Measurements from ENCODE around the gene SCN3A. TPM values are rescaled to one million over a fixed set of nuclear protein-coding genes. Genes with fewer than 3 reads are reported as not detected.
A peak's percentile ranks its signal among the peaks of the same experiment; 100 is the strongest.

The SCN3A gene
- polyA plus RNA-seq, 1 donor from 2014 or later: 161 TPM

DNA sequence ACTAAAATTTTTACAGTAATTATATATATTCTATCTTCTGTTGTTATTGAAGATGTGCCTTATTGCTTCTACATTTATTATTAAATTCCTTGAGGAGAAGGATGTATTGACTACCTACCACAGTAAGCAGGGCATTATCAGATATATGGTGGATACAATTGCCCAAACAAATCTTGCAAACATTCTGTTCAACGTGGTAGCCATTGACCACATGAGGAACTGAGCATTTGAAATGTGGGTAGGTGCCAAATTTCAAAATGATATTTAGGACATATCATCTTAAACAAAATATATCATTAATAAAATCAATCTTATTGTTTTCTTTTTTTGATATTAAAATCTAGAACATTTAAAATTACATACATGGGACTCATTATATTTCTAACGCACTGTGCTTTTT is 11.1 kb downstream of the SCN3A start:
- Histone ChIP-seq H3K27ac (ENCODE audit: low read length) (no peak overlapping the region), H2AFZ (ENCODE audit: low read depth, low read length) (no peak overlapping the region), H3K9me2 (ENCODE audit: insufficient read depth, low read length) (no peaks in the 10 kb centered on the region), H3K4me2 (ENCODE audit: low read length) (no peak overlapping the region), H3K9ac (ENCODE audit: low read length) (no peak overlapping the region), H3K36me3 (ENCODE audit: insufficient read depth, low read length) (peaks cover 3% of the 10 kb centered on the region), H3K9me3 (ENCODE audit: low read length) (no peaks in the 10 kb centered on the region), H4K20me1 (ENCODE audit: insufficient read depth) (no peaks in the 10 kb centered on the region), H3K79me2 (replicated peaks; ENCODE audit: insufficient read depth, low read length) (peaks cover 27% of the 10 kb centered on the region), H3K4me3 (ENCODE audit: low read length) (no peak overlapping the region), H3K27me3 (ENCODE audit: insufficient read depth, low read depth, low read length) (no peaks in the 10 kb centered on the region), H3F3A (ENCODE audit: insufficient read depth, low read length, poor library complexity, severe bottlenecking) (peaks cover 2% of the 10 kb centered on the region)
- TF ChIP-seq RAD21 (conservative IDR thresholded peaks at IDR 0.05): no peak
- TF ChIP-seq TAF1 (IDR thresholded peaks at IDR 0.05; ENCODE audit: low read depth): no peak
- TF ChIP-seq MXI1 (conservative IDR thresholded peaks at IDR 0.05; ENCODE audit: poor library complexity, severe bottlenecking): no peak
- TF ChIP-seq SMC3 (conservative IDR thresholded peaks at IDR 0.05; ENCODE audit: poor library complexity): no peak
- no peak for TF ChIP-seq EP300 (conservative IDR thresholded peaks at IDR 0.05; ENCODE audit: poor library complexity, severe bottlenecking)
- TF ChIP-seq EZH2 (IDR thresholded peaks at IDR 0.05; ENCODE audit: borderline replicate concordance, insufficient read depth, low read length, poor library complexity, severe bottlenecking): no peak
- TF ChIP-seq, protein P1, sequence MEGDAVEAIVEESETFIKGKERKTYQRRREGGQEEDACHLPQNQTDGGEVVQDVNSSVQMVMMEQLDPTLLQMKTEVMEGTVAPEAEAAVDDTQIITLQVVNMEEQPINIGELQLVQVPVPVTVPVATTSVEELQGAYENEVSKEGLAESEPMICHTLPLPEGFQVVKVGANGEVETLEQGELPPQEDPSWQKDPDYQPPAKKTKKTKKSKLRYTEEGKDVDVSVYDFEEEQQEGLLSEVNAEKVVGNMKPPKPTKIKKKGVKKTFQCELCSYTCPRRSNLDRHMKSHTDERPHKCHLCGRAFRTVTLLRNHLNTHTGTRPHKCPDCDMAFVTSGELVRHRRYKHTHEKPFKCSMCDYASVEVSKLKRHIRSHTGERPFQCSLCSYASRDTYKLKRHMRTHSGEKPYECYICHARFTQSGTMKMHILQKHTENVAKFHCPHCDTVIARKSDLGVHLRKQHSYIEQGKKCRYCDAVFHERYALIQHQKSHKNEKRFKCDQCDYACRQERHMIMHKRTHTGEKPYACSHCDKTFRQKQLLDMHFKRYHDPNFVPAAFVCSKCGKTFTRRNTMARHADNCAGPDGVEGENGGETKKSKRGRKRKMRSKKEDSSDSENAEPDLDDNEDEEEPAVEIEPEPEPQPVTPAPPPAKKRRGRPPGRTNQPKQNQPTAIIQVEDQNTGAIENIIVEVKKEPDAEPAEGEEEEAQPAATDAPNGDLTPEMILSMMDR (IDR thresholded peaks at IDR 0.05; ENCODE audit: poor library complexity, severe bottlenecking): no peak
- TF ChIP-seq, protein P2, sequence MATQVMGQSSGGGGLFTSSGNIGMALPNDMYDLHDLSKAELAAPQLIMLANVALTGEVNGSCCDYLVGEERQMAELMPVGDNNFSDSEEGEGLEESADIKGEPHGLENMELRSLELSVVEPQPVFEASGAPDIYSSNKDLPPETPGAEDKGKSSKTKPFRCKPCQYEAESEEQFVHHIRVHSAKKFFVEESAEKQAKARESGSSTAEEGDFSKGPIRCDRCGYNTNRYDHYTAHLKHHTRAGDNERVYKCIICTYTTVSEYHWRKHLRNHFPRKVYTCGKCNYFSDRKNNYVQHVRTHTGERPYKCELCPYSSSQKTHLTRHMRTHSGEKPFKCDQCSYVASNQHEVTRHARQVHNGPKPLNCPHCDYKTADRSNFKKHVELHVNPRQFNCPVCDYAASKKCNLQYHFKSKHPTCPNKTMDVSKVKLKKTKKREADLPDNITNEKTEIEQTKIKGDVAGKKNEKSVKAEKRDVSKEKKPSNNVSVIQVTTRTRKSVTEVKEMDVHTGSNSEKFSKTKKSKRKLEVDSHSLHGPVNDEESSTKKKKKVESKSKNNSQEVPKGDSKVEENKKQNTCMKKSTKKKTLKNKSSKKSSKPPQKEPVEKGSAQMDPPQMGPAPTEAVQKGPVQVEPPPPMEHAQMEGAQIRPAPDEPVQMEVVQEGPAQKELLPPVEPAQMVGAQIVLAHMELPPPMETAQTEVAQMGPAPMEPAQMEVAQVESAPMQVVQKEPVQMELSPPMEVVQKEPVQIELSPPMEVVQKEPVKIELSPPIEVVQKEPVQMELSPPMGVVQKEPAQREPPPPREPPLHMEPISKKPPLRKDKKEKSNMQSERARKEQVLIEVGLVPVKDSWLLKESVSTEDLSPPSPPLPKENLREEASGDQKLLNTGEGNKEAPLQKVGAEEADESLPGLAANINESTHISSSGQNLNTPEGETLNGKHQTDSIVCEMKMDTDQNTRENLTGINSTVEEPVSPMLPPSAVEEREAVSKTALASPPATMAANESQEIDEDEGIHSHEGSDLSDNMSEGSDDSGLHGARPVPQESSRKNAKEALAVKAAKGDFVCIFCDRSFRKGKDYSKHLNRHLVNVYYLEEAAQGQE (IDR thresholded peaks at IDR 0.05; ENCODE audit: borderline replicate concordance): no peak
- no peak for TF ChIP-seq POLR2AphosphoS5 (IDR thresholded peaks at IDR 0.05)

- H4K20me1 ChIP-seq (ENCODE audit: insufficient read depth): no peaks in the 10 kb centered on the region
- no peak for TF ChIP-seq SMC3 (conservative IDR thresholded peaks at IDR 0.05; ENCODE audit: poor library complexity)
- TF ChIP-seq EP300 (conservative IDR thresholded peaks at IDR 0.05; ENCODE audit: poor library complexity, severe bottlenecking): no peak
- TF ChIP-seq POLR2AphosphoS5 (IDR thresholded peaks at IDR 0.05): no peak
- no peak for TF ChIP-seq EZH2 (IDR thresholded peaks at IDR 0.05; ENCODE audit: borderline replicate concordance, insufficient read depth, low read length, poor library complexity, severe bottlenecking)
- TF ChIP-seq TAF1 (IDR thresholded peaks at IDR 0.05; ENCODE audit: low read depth): no peak
- peaks cover 2% of the 10 kb centered on the region for H3F3A ChIP-seq (ENCODE audit: insufficient read depth, low read length, poor library complexity, severe bottlenecking)
- H3K27me3 ChIP-seq (ENCODE audit: insufficient read depth, low read depth, low read length): no peaks in the 10 kb centered on the region
- no peaks in the 10 kb centered on the region for H3K9me3 ChIP-seq (ENCODE audit: low read length)
- H3K27ac ChIP-seq (ENCODE audit: low read length): peak overlapping the region; percentile 10
- H3K9me2 ChIP-seq (ENCODE audit: insufficient read depth, low read length): no peaks in the 10 kb centered on the region
- no peak overlapping the region for H2AFZ ChIP-seq (ENCODE audit: low read depth, low read length)
- peaks cover 3% of the 10 kb centered on the region for H3K36me3 ChIP-seq (ENCODE audit: insufficient read depth, low read length)
- H3K4me2 ChIP-seq (ENCODE audit: low read length): peak overlapping the region; percentile 1
- H3K9ac ChIP-seq (ENCODE audit: low read length): no peak overlapping the region
- H3K4me3 ChIP-seq (ENCODE audit: low read length): peak overlapping the region; percentile 27
- peaks cover 18% of the 10 kb centered on the region for H3K79me2 ChIP-seq (replicated peaks; ENCODE audit: insufficient read depth, low read length)
Observed at GRCh38 chr2:165191096-165191728, 12.6 kb downstream of the SCN3A start.

Data from neural cell (in vitro differentiated cells).